NOMO-1 treated with DMSO at 0.1 percent for 48 hours (cell line): ENCODE measurements around the gene STYXL2.

Experiments used
- DNase-seq: peaks from one replicate; lab custom pipeline; 2025; ENCODE audit not compliant: unreplicated experiment; lab: John Stamatoyannopoulos, UW

Gene STYXL2

DNA sequence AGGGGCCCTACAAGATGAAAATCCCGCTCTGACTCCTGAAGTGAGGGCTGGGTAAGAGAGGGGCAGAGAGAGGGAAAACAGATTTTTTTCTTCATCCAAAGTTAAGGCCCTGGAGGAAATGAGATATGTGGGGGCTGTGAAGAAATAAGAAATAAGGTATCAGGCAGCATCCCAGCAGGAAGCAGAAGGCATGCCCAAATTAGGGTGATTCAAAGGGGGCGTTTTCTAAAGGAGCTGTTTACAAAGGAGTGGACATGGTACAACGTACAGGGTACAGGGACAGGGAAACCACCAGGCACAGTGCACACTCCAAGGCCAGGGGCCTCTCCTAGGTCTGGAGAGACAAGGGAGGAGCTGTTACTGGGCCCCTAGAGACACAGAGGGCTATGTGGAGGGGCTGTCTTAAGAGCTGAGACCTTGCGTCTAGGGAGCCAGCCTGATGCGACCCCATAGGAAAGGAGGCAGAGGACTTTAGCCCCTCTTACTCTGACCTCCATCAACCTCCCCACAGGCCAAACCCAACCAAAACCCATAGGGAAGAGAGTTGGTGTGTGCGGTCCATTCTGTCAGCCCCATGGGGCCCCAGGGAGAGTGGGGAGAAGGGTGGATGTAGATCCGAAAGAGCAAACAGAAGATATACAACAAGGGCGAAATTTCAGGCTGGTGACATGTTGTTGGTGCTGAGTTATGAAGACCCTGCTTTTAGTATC lies 38.6 kb downstream of the STYXL2 start:
- DNase-seq, result no peak

DNA sequence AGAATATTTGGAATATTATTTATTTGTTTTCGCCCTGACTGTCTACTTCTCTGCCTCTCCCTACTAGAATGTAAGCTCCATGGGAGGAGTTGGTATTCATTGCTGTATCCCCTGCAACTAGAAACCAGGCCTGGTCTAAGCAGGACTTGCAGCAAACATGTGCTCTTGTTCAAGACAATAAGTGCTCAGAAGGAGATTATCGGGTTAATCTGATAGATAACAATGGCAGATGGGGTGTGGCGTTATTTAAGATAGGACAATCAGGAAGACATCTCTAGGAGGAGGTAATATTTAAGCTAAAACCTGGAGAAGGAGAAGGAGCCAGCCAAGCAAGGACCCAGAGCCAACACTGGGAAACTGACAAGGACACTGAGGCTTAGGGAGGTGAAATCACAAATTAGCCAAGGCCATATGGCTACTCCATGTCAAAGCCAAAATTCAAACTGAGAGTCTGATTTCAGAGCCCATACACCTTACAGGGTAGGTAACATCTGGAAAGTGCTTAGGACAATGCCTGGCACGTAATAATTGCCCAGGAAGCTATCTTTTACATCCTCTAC lies 41.5 kb downstream of the STYXL2 start:
- DNase-seq, result no peak

DNA sequence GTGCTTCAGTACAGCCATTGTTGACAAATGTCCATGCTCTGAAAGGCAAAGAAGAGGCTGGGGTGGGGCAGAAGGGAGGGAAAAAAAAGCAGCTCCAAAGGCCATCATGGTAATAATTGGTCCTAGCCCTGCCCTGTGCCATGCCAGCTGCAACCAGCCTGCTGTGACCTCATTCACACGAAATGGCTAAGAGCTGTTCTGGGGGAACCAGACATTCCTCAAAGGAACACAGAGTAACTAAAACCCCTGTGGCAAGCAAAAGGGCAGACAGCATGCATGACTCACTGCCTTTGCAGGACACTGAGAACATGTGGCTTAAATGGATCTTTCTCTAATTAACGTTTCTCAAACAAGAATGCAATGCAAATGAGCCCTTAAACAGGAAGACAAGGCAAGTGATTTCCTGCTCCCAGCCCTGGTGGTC lies 42.3 kb downstream of the STYXL2 start:
- no peak for DNase-seq

DNA sequence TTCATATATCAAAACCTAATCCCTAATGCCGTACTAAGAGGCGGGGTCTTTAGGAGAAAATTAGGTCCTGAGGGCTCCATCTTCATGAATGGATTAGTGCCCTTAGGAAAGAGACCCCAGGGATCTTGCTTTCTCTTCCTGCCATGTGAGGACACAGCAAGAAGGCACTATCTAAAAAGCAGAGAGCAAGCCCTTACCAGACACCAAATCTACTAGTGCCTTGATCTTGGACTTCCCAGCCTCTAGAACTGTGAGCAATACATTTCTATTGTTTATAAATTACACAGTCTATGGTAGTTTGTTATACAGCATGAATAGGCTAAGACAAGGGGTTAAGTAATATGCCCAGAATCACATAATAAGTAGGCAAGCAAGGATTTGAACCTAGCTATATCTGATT lies 42.9 kb downstream of the STYXL2 start:
- no peak for DNase-seq

DNA sequence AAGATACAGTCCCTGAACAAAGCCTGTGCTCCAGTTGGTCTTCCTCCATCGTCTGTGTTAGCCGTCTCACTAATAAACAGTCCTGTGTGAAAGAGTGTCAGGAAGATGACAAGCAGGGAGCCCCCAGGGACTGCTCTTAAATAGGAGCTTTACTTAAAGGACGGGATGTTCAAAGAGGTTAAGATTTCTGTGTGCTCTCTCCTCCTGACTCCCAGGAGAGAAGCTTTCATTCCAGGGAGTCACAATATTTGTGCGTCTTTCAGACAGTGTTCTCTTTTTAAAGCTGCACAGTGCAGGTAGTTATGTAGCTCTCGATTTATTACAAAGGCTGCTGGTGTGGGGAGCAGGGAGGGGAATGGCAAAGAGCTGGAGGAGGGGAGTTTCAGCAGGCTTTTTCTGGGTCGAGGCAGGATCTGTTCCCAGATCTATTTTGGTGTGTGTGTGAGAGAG lies 43.5 kb downstream of the STYXL2 start:
- no peak for DNase-seq

DNA sequence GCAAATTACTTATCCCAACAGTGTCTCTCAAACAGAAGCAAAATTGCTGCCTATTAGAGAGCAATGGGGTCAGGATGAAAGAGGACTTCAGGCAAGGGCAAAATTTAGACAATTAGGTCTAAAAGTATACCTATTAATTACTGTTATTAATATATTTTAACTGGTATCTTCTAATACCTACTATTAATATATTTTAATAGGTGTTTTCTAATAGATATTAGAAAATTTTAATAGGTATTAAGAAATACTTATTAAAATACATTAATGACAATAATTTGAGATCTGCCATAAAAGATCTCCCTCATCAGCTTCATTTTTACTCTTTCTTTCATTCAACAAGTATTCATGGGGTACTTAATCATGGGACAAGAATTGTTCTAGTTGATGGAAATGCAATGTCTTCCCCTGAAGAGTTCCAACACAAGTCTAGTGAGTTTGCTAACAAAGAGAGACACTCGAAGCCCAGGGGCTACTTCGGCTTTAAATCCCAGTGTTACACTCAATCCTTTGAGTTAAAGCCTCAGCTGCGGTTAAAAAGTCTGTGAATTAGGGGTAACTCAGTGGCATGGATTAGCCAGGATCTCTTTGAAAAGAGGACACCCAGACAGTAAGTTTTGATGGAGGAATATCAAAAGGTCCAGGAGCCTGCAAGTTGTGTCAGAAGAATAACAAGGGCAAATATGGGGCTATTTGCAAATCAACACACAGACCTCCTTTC lies 44.1 kb downstream of the STYXL2 start:
- DNase-seq, result no peak

DNA sequence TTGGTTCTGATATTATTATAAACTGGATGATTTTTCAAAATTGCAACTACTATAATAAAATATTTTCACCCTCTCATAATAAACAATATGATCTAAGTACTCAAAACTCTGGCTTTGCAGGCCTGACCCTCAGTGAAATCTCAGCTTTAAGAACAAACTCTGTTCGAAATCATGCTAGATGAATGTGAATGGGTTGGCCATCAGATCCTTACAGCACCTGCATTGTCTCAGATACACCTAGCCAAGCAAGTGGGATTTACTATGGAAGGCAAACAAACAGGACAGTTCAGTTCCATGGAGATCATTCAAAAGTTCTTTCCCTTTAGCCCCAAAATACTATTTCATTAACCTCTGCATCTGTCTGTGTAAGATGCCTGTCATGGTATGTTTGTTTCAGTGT lies 44.8 kb downstream of the STYXL2 start:
- no peak for DNase-seq

DNA sequence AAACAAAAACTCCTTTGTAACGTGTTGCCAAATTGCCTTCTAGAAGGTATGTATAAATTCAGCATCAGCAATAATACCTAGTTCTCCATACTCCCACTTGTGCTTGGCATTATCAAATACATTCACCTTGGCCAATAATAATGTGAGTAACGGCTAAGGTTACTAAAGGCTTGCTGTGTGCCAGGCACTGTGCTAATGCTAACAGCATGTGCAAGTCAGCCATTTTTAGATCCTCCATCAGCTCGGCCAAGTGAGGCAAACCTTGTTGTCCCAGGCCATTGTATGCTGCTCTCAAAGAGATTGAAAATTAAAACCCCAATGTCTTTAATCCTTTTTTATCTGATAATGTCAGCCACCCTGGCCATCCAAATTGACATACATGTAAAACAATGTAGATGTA lies 48.1 kb downstream of the STYXL2 start:
- no peak for DNase-seq
